Body of pancreas (tissue), 4 donors: Measurements from ENCODE around the gene EMILIN1. TPM values are rescaled to one million over a fixed set of nuclear protein-coding genes. Genes with fewer than 3 reads are reported as not detected.

ENCODE experiments used
- ATAC-seq: fragments of 150-250 bp; one replicate; pipeline ENCODE4 v1.9.1; 2016
- DNase-seq, 4 donors: peaks; one replicate each; pipeline ENCODE4 v3.0.0-alpha.2; 2019
- H3K27ac ChIP-seq, 4 donors: fragments of 200-600 bp; sonication (generic); 1 replicate in 3 of 4; 2 replicates in 1 of 4; pipeline versions ENCODE4 v1.5.1 to v1.6.1; 2016 to 2019; ENCODE audit warnings: mild to moderate bottlenecking in 1 of 4, mixed read lengths in 1 of 4, moderate library complexity in 1 of 4
- H3K27me3 ChIP-seq, 2 donors: fragments of 200-600 bp; sonication (generic); one replicate each; pipeline ENCODE4 v1.6.0; 2016; ENCODE audit warnings: mild to moderate bottlenecking in 1 of 2
- H3K36me3 ChIP-seq, 2 donors: fragments of 200-600 bp; sonication (generic); replicated peaks in 1 of 2; 2 replicates each; pipeline ENCODE4 v1.5.1; 2016; ENCODE audit warnings: low read depth in 2 of 2; ENCODE audit not compliant: insufficient read depth in 1 of 2
- H3K4me1 ChIP-seq: fragments of 200-600 bp; sonication (generic); one replicate; pipeline ENCODE4 v1.6.0; 2016
- H3K4me3 ChIP-seq, 2 donors: fragments of 200-600 bp; sonication (generic); 1 replicate in 1 of 2; 2 replicates in 1 of 2; pipeline ENCODE4 v1.5.1; 2016 to 2019
- H3K9me3 ChIP-seq, 3 donors: fragments of 200-600 bp; sonication (generic); 1 replicate in 2 of 3; 2 replicates in 1 of 3; pipeline ENCODE4 v1.5.1; 2016
- POLR2A ChIP-seq, 3 donors: fragments of 450-650 bp; IDR thresholded peaks; one replicate each; pipeline ENCODE4 v1.6.1; 2016; ENCODE audit warnings: antibody characterized with exemption in 3 of 3, mild to moderate bottlenecking in 2 of 3
- WGBS, 2 donors: methylation state at CpG; one replicate each; pipeline ENCODE4 v1.1.5; 2017; 5-methylcytosine and 5-hydroxymethylcytosine counted together
- intact Hi-C: fragments of 100-400 bp; cut with DNase I; formaldehyde crosslinking; loops from one replicate; pipeline ENCODE4 v1.15.1; 2023
- total RNA-seq, 2 donors: library from RNA; depleted of rRNA; stranded (reverse); fragments of >200 nt; gene quantifications; one replicate each; pipeline ENCODE4 v1.1.0, GENCODE V29; 2016
- TF ChIP-seq, protein P1 (sequence below), 7 experiments: fragments of 450-650 bp in 4 of 7; fragments of 200-600 bp in 3 of 7; sonication (generic) in 3 of 7; IDR thresholded peaks; one replicate each; pipeline ENCODE4 v1.5.1; 2016 to 2019; ENCODE audit warnings: antibody characterized with exemption in 7 of 7

The EMILIN1 gene
- total RNA-seq, 2 donors from 2014 or later = 21.8 to 24.1 TPM

DNA sequence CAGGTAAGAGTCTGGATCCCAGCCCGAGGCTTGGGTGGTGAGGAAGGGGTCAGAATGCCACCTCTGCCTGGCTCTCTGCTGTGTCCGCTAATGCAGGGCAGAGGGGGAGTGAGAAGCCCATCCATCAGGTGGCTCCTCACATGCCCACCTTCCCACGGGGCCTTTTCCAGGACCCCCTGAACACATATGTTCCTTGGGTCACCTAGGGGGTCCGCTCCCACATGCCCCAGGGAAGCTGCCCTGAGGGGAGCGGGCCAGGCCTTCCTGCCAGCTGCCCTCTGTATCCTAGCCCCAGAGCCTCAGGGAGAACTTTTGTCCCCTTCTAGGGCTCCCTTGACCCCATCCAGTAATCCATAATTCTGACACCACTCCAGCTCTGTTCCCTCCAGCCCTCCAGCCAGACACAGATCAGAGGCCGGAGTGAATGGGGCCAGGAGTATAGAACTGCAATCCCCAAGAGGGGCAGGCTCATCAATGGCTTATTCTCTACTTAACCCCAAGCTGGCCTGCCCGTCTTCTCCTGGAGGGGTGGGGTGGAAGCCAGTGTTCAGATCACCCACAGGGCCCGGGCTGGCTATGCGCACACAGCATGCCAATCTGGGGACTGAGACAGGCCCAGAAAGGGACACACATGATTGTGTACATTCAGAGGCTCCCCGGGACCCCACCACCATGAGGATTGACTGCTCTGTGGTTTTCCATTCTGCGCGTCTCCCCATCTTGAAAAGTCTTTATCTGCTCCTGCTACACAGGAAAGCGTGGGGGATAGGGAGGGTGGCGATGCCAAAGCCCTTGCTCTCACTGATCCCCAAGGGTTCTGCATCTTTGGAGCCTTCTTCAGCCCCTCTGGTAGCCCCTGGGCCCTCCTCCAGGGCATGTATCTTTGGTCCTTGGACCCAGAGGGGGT lies 1.1 kb downstream of the EMILIN1 start:
- Histone ChIP-seq H3K4me1 (peaks cover 19% of the 10 kb centered on the region), H3K36me3 (no peaks in the 10 kb centered on the region), H3K27me3 (no peaks in the 10 kb centered on the region), H3K27ac (peak overlapping the region in 1 of 4 donors; percentile 25), H3K4me3 (no peak overlapping the region), H3K9me3 (no peaks in the 10 kb centered on the region)
- TF ChIP-seq, protein P1, sequence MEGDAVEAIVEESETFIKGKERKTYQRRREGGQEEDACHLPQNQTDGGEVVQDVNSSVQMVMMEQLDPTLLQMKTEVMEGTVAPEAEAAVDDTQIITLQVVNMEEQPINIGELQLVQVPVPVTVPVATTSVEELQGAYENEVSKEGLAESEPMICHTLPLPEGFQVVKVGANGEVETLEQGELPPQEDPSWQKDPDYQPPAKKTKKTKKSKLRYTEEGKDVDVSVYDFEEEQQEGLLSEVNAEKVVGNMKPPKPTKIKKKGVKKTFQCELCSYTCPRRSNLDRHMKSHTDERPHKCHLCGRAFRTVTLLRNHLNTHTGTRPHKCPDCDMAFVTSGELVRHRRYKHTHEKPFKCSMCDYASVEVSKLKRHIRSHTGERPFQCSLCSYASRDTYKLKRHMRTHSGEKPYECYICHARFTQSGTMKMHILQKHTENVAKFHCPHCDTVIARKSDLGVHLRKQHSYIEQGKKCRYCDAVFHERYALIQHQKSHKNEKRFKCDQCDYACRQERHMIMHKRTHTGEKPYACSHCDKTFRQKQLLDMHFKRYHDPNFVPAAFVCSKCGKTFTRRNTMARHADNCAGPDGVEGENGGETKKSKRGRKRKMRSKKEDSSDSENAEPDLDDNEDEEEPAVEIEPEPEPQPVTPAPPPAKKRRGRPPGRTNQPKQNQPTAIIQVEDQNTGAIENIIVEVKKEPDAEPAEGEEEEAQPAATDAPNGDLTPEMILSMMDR (IDR thresholded peaks at IDR 0.05) = no peak
- TF ChIP-seq POLR2A (IDR thresholded peaks at IDR 0.05) = no peak
- 77 to 84% methylated on average over 12 to 14 of the region's 14 CpGs for WGBS, 2 donors
- no peak for ATAC-seq
- DNase-seq = no peak
- intact Hi-C loops = no loop called here

DNA sequence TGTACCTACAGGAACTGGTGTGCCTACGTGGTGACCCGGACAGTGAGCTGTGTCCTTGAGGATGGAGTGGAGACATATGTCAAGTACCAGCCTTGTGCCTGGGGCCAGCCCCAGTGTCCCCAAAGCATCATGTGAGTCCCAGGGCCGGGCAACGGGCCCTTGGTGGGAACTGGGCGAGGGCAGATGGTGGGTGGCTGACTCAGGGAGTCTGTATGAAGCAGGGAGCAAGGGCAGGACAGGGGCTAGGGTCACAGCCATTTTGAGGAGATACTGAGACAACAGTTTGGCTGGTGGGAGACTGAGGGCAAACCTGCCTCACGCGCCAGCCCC lies 1.7 kb downstream of the EMILIN1 start:
- H3K4me3 ChIP-seq = no peak overlapping the region
- H3K27me3 ChIP-seq = no peaks in the 10 kb centered on the region
- H3K4me1 ChIP-seq = peaks cover 20% of the 10 kb centered on the region
- H3K9me3 ChIP-seq = no peaks in the 10 kb centered on the region
- no peak for ATAC-seq
- H3K27ac ChIP-seq = no peak overlapping the region
- no peak for TF ChIP-seq POLR2A (IDR thresholded peaks at IDR 0.05)
- TF ChIP-seq, protein P1 (IDR thresholded peaks at IDR 0.05) = no peak
- 87 to 95% methylated on average over 3 to 7 of the region's 7 CpGs for WGBS, 2 donors
- no peaks in the 10 kb centered on the region for H3K36me3 ChIP-seq
- DNase-seq = no peak
- intact Hi-C loops = no loop called here

DNA sequence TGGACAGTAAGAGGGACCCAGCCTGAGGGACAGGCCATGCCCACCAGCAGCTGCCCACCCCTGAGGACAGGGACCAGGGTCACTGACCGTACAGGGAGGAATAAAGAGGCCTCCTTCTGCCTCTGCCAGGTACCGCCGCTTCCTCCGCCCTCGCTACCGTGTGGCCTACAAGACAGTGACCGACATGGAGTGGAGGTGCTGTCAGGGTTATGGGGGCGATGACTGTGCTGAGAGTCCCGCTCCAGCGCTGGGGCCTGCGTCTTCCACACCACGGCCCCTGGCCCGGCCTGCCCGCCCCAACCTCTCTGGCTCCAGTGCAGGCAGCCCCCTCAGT lies 2.2 kb downstream of the EMILIN1 start:
- H3K27ac ChIP-seq = no peak overlapping the region
- WGBS, 2 donors = 85 to 94% methylated on average over 14 of the region's 14 CpGs
- DNase-seq = no peak
- H3K4me1 ChIP-seq = peaks cover 25% of the 10 kb centered on the region
- TF ChIP-seq POLR2A (IDR thresholded peaks at IDR 0.05) = no peak
- TF ChIP-seq, protein P1 (IDR thresholded peaks at IDR 0.05) = no peak
- H3K27me3 ChIP-seq = no peaks in the 10 kb centered on the region
- intact Hi-C loops = no loop called here
- H3K9me3 ChIP-seq = no peaks in the 10 kb centered on the region
- no peaks in the 10 kb centered on the region for H3K36me3 ChIP-seq
- ATAC-seq = no peak
- no peak overlapping the region for H3K4me3 ChIP-seq

DNA sequence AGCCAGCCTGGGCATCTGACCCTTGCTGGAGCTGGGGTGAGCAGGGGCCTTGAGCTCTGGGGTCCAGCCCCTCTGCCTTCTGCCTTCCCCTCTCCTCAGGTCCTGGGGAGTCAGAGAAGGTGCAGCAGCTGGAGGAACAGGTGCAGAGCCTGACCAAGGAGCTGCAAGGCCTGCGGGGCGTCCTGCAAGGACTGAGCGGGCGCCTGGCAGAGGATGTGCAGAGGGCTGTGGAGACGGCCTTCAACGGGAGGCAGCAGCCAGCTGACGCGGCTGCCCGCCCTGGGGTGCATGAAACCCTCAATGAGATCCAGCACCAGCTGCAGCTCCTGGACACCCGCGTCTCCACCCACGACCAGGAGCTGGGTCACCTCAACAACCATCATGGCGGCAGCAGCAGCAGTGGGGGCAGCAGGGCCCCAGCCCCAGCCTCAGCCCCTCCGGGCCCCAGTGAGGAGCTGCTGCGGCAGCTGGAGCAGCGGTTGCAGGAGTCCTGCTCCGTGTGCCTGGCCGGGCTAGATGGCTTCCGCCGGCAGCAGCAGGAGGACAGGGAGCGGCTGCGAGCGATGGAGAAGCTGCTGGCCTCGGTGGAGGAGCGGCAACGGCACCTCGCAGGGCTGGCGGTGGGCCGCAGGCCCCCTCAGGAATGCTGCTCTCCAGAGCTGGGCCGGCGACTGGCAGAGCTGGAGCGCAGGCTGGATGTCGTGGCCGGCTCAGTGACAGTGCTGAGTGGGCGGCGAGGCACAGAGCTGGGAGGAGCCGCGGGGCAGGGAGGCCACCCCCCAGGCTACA lies 3.8 kb downstream of the EMILIN1 start:
- Histone ChIP-seq H3K9me3 (no peaks in the 10 kb centered on the region), H3K4me1 (peaks cover 34% of the 10 kb centered on the region), H3K27me3 (no peaks in the 10 kb centered on the region), H3K27ac (peak overlapping the region in 2 of 4 donors; percentile 89 to 90), H3K4me3 (no peak overlapping the region), H3K36me3 (no peaks in the 10 kb centered on the region)
- TF ChIP-seq, protein P1 (IDR thresholded peaks at IDR 0.05) = no peak
- no peak for TF ChIP-seq POLR2A (IDR thresholded peaks at IDR 0.05)
- ATAC-seq = no peak
- intact Hi-C loops = no loop called here
- WGBS, 2 donors = 84 to 86% methylated on average over 5 to 33 of the region's 38 CpGs
- DNase-seq = no peak
